Thoracic aorta (tissue), 2 donors: ENCODE results near the gene PPFIBP1. TPM values are rescaled to one million over a fixed set of nuclear protein-coding genes. Genes with fewer than 3 reads are reported as not detected.

Experiments
- ATAC-seq: fragments of 150-250 bp; one replicate; pipeline ENCODE4 v1.8.0; 2017; ENCODE audit warnings: low read depth; ENCODE audit not compliant: insufficient number of reproducible peaks, low FRiP score
- DNase-seq: peaks from one replicate; pipeline ENCODE4 v3.0.0-alpha.2; 2020; ENCODE audit warnings: low spot score
- H3K27ac ChIP-seq, 2 donors: fragments of 200-600 bp; sonication (generic); 1 replicate in 1 of 2; 2 replicates in 1 of 2; pipeline ENCODE4 v1.5.1; 2016; ENCODE audit warnings: mild to moderate bottlenecking in 2 of 2, moderate library complexity in 2 of 2
- H3K27me3 ChIP-seq: fragments of 200-600 bp; sonication (generic); replicated peaks from 2 replicates; pipeline ENCODE4 v1.6.0; 2016; ENCODE audit warnings: mild to moderate bottlenecking; ENCODE audit not compliant: insufficient read depth
- H3K36me3 ChIP-seq: fragments of 200-600 bp; sonication (generic); one replicate; pipeline ENCODE4 v1.5.1; 2016
- H3K4me1 ChIP-seq, 2 donors: fragments of 200-600 bp; sonication (generic); 1 replicate in 1 of 2; 2 replicates in 1 of 2; pipeline versions ENCODE4 v1.5.1 to v1.6.0; 2016; ENCODE audit warnings: low read depth in 2 of 2, mild to moderate bottlenecking in 1 of 2; ENCODE audit not compliant: control insufficient read depth in 1 of 2
- H3K4me3 ChIP-seq: fragments of 200-600 bp; sonication (generic); 2 replicates; pipeline ENCODE4 v1.5.1; 2016; ENCODE audit warnings: mild to moderate bottlenecking
- H3K9me3 ChIP-seq: fragments of 200-600 bp; sonication (generic); 2 replicates; pipeline ENCODE4 v1.5.1; 2016
- total RNA-seq, 2 donors: library from RNA; depleted of rRNA; stranded (reverse); fragments of >200 nt; gene quantifications; one replicate each; pipeline versions ENCODE4 v1.1.0 to v1.2.3, GENCODE V29; 2016
- TF ChIP-seq, protein P1 (sequence below): fragments of 200-600 bp; sonication (generic); IDR thresholded peaks from one replicate; pipeline ENCODE4 v1.5.1; 2019; ENCODE audit warnings: antibody characterized with exemption

The PPFIBP1 gene
- total RNA-seq, 2 donors from 2014 or later = 103 to 232 TPM

DNA sequence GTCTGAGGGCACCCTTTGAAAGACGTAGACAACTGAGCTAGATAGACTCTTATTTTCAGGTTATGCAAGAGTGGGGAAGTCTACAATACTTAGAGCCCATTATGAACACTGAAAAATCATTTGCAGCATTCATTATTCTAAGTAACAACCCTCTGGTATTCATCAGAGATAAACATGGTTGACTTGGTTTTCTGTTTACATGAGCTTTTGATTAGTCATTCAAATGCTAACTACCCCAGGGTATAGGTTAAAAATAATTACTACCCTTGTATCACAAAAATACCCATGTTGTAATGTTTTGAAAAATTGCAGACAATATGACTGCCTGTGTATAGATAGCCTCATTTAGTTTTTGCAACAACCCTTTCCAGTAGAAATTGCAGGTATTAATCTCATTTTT is 78.5 kb downstream of the PPFIBP1 start:
- TF ChIP-seq, protein P1, sequence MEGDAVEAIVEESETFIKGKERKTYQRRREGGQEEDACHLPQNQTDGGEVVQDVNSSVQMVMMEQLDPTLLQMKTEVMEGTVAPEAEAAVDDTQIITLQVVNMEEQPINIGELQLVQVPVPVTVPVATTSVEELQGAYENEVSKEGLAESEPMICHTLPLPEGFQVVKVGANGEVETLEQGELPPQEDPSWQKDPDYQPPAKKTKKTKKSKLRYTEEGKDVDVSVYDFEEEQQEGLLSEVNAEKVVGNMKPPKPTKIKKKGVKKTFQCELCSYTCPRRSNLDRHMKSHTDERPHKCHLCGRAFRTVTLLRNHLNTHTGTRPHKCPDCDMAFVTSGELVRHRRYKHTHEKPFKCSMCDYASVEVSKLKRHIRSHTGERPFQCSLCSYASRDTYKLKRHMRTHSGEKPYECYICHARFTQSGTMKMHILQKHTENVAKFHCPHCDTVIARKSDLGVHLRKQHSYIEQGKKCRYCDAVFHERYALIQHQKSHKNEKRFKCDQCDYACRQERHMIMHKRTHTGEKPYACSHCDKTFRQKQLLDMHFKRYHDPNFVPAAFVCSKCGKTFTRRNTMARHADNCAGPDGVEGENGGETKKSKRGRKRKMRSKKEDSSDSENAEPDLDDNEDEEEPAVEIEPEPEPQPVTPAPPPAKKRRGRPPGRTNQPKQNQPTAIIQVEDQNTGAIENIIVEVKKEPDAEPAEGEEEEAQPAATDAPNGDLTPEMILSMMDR = no peak
- DNase-seq (no peak), ATAC-seq (no peak)
- H3K27ac ChIP-seq = no peak overlapping the region
- H3K4me1 ChIP-seq = peaks cover 11 to 57% of the 10 kb centered on the region in 2 donors
- no peaks in the 10 kb centered on the region for H3K36me3 ChIP-seq
- no peak overlapping the region for H3K4me3 ChIP-seq
- H3K27me3 ChIP-seq = no peaks in the 10 kb centered on the region
- H3K9me3 ChIP-seq = no peaks in the 10 kb centered on the region

DNA sequence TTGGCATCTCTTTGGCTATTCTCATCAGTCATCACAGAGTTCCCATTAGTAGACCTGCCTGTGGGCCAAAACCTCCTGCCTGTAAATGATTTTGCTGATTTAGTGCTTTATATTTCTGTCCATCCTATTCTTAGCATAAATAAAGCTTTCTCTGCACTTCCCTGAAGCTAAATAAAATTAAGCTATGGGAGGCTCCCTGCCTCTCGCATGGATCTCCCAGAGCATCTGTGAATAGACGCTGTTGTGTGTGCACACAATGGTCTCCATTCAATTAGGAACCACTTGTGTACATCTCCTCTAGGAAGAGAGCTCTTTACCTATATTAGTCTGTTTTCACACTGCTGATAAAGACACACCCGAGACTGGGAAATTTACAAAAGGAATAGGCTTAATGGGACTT is 80.4 kb downstream of the PPFIBP1 start:
- no peak overlapping the region for H3K27ac ChIP-seq
- no peak for DNase-seq
- TF ChIP-seq, protein P1 = no peak
- H3K9me3 ChIP-seq = no peaks in the 10 kb centered on the region
- H3K4me3 ChIP-seq = no peak overlapping the region
- no peaks in the 10 kb centered on the region for H3K36me3 ChIP-seq
- no peaks in the 10 kb centered on the region for H3K27me3 ChIP-seq
- ATAC-seq = no peak
- peaks cover 8 to 65% of the 10 kb centered on the region in 2 donors for H3K4me1 ChIP-seq

DNA sequence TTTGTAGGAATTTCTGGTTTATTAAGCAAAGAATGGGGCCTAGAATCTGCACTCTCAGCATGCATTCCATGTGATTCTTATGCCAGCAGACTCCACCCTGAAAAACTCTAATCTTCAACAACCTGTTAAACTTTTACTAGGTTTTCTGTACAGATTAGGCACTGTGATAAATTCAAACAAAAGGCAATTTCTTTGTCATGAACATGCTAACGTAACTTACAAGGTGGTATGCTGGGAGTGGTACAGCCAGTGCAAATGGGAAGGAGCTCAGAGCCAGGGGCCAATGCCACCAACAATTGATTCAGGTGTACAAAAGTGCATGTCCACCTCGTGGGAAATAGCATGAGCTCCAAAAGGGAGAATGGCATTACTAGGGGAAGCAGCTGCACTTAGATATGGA is 83.0 kb downstream of the PPFIBP1 start:
- no peaks in the 10 kb centered on the region for H3K9me3 ChIP-seq
- peaks cover 7 to 71% of the 10 kb centered on the region in 2 donors for H3K4me1 ChIP-seq
- H3K27ac ChIP-seq = no peak overlapping the region
- no peak overlapping the region for H3K4me3 ChIP-seq
- ATAC-seq (no peak), DNase-seq (no peak)
- H3K36me3 ChIP-seq = no peaks in the 10 kb centered on the region
- no peaks in the 10 kb centered on the region for H3K27me3 ChIP-seq
- TF ChIP-seq, protein P1 = no peak

DNA sequence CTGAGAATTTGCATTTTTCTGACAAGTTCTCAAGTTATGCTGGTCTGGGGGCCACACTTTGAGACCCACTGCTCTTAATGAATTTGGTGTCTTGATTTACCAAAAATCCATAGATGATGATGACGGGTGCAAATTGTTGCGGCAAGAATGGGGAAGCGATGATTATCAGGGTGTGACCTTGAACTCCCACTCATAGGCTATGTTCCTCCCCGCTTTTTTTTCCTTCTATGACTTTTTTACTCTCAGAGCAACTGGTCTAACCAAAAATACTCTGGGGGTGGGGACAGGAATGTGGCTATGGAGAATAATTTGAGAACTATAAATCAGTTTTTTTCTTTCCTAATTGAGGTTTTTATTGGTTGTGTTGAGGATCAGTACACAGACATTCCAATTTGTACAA is 83.6 kb downstream of the PPFIBP1 start:
- Histone ChIP-seq H3K36me3 (no peaks in the 10 kb centered on the region), H3K4me1 (peaks cover 7 to 68% of the 10 kb centered on the region in 2 donors), H3K4me3 (no peak overlapping the region), H3K27me3 (no peaks in the 10 kb centered on the region), H3K27ac (no peak overlapping the region), H3K9me3 (no peaks in the 10 kb centered on the region)
- ATAC-seq (no peak), DNase-seq (no peak)
- TF ChIP-seq, protein P1 = no peak

DNA sequence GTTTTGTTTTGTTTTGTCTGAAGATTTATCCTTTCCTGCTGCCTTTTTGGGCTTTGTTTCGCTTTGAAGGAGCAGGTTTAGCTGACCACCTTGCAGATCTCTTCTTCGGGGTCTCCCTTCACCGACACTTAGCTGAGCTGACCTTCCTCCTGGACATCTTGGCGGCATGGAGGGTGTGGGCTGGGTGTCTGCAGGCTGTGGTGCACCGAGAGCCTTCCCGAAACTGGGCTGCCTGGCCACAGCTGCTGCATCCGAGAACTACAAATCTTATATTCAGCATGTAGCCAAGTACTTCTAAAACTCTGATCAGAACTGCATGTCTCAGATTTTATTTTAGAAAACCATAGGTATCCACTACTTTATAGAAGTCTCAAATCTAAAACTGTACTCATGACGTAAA is 84.9 kb downstream of the PPFIBP1 start:
- Histone ChIP-seq H3K27ac (no peak overlapping the region), H3K9me3 (no peaks in the 10 kb centered on the region), H3K4me1 (peaks cover 7 to 55% of the 10 kb centered on the region in 2 donors), H3K27me3 (no peaks in the 10 kb centered on the region), H3K4me3 (peak overlapping the region; percentile 54), H3K36me3 (no peaks in the 10 kb centered on the region)
- DNase-seq (no peak), ATAC-seq (no peak)
- TF ChIP-seq, protein P1 = no peak
